Measurements from ENCODE around the gene WIPF3.

WIPF3 gene

GRCh38 chr7:29797112-29797944 is 9.0 kb upstream of the WIPF3 start:
- no peak for TF ChIP-seq CTCF (IDR thresholded peaks at IDR 0.05; ENCODE audit: control insufficient read depth, extremely low read depth, insufficient read depth)
- no peak for DNase-seq (ENCODE audit: low read depth)

GRCh38 chr7:29798422-29798821 is 7.9 kb upstream of the WIPF3 start:
- no peak overlapping the region for H3K4me3 ChIP-seq (ENCODE audit: low read depth, low read length)
- no peak for DNase-seq (ENCODE audit: low read depth)
- TF ChIP-seq CTCF (IDR thresholded peaks at IDR 0.05; ENCODE audit: control insufficient read depth, extremely low read depth, insufficient read depth) = no peak

More at GRCh38 chr7:29797112-29797944, 9.0 kb upstream of the WIPF3 start:
- no peak overlapping the region for H3K4me3 ChIP-seq (ENCODE audit: low read depth, low read length)

GRCh38 chr7:29801929-29802328 is 4.4 kb upstream of the WIPF3 start:
- TF ChIP-seq CTCF (IDR thresholded peaks at IDR 0.05; ENCODE audit: control insufficient read depth, extremely low read depth, insufficient read depth) = no peak
- no peak overlapping the region for H3K4me3 ChIP-seq (ENCODE audit: low read depth, low read length)
- no peak for DNase-seq (ENCODE audit: low read depth)

GRCh38 chr7:29805031-29805430 is 1.3 kb upstream of the WIPF3 start:
- DNase-seq (ENCODE audit: low read depth) = no peak
- TF ChIP-seq CTCF (IDR thresholded peaks at IDR 0.05; ENCODE audit: control insufficient read depth, extremely low read depth, insufficient read depth) = no peak
- no peak overlapping the region for H3K4me3 ChIP-seq (ENCODE audit: low read depth, low read length)

GRCh38 chr7:29805886-29806207 is 461 bp upstream of the WIPF3 start:
- H3K4me3 ChIP-seq (ENCODE audit: low read depth, low read length) = no peak overlapping the region
- no peak for TF ChIP-seq CTCF (IDR thresholded peaks at IDR 0.05; ENCODE audit: control insufficient read depth, extremely low read depth, insufficient read depth)
- DNase-seq (ENCODE audit: low read depth) = no peak

- no peak for TF ChIP-seq CTCF (IDR thresholded peaks at IDR 0.05; ENCODE audit: control insufficient read depth, extremely low read depth, insufficient read depth)
- no peak overlapping the region for H3K4me3 ChIP-seq (ENCODE audit: low read depth, low read length)
- DNase-seq (ENCODE audit: low read depth) = no peak
Observed at GRCh38 chr7:29806995-29807841, 910 bp downstream of the WIPF3 start.
